Osteocyte (in vitro differentiated cells): ENCODE data around the gene ADAMTS12. TPM values are rescaled to one million over a fixed set of nuclear protein-coding genes. Genes with fewer than 3 reads are reported as not detected.
A peak's percentile ranks its signal among the peaks of the same experiment; 100 is the strongest.

ENCODE experiments used
- DNase-seq: peaks from one replicate; pipeline ENCODE4 v3.0.0; 2021; ENCODE audit warnings: mixed read lengths; ENCODE audit not compliant: unreplicated experiment; ENCODE audit errors: extremely low spot score
- H3K27ac Mint-ChIP-seq: one replicate; pipeline ENCODE4 v1.8.0; 2021; ENCODE audit warnings: mild to moderate bottlenecking, mixed read lengths; ENCODE audit not compliant: unreplicated experiment
- H3K27me3 Mint-ChIP-seq: one replicate; pipeline ENCODE4 v1.8.0; 2021; ENCODE audit warnings: mixed read lengths; ENCODE audit not compliant: unreplicated experiment
- H3K36me3 Mint-ChIP-seq: one replicate; pipeline ENCODE4 v1.8.0; 2021; ENCODE audit warnings: mixed read lengths; ENCODE audit not compliant: unreplicated experiment
- H3K4me1 Mint-ChIP-seq: one replicate; pipeline ENCODE4 v1.8.0; 2021; ENCODE audit warnings: mixed read lengths; ENCODE audit not compliant: unreplicated experiment
- H3K4me3 Mint-ChIP-seq: one replicate; pipeline ENCODE4 v1.8.0; 2021; ENCODE audit warnings: mild to moderate bottlenecking, moderate library complexity, mixed read lengths; ENCODE audit not compliant: unreplicated experiment
- H3K9me3 Mint-ChIP-seq: one replicate; pipeline ENCODE4 v1.8.0; 2021; ENCODE audit warnings: mixed read lengths; ENCODE audit not compliant: unreplicated experiment
- CTCF ChIP-seq: fragments of 200-600 bp; sonication (generic); IDR thresholded peaks from 2 replicates; pipeline ENCODE4 v1.5.0; 2021; ENCODE audit warnings: antibody characterized with exemption, mild to moderate bottlenecking, moderate library complexity
- total RNA-seq: library from RNA; stranded (reverse); gene quantifications from 2 replicates; pipeline ENCODE4 v1.2.1, GENCODE V29; 2021

The ADAMTS12 gene
- total RNA-seq, 1 donor from 2014 or later, result 13.9 TPM

GRCh38 chr5:33491941-33492340, 399.8 kb downstream of the ADAMTS12 start:
- Mint-ChIP-seq H3K27ac (no peak overlapping the region), H3K27me3 (no peaks in the 10 kb centered on the region), H3K36me3 (no peaks in the 10 kb centered on the region), H3K4me3 (no peak overlapping the region), H3K9me3 (no peaks in the 10 kb centered on the region), H3K4me1 (no peaks in the 10 kb centered on the region)
- no peak for DNase-seq
- no peak for TF ChIP-seq CTCF

GRCh38 chr5:33490071-33490665, 401.6 kb downstream of the ADAMTS12 start:
- Mint-ChIP-seq H3K27me3 (no peaks in the 10 kb centered on the region), H3K27ac (no peak overlapping the region), H3K9me3 (no peaks in the 10 kb centered on the region), H3K4me3 (no peak overlapping the region), H3K36me3 (no peaks in the 10 kb centered on the region), H3K4me1 (no peaks in the 10 kb centered on the region)
- no peak for DNase-seq
- peak; percentile 15 for TF ChIP-seq CTCF

GRCh38 chr5:33489481-33490067, 402.2 kb downstream of the ADAMTS12 start:
- Mint-ChIP-seq H3K9me3 (no peaks in the 10 kb centered on the region), H3K4me1 (no peaks in the 10 kb centered on the region), H3K36me3 (no peaks in the 10 kb centered on the region), H3K27me3 (no peaks in the 10 kb centered on the region), H3K27ac (no peak overlapping the region), H3K4me3 (no peak overlapping the region)
- TF ChIP-seq CTCF, result no peak
- no peak for DNase-seq

GRCh38 chr5:33488558-33489355, 403.0 kb downstream of the ADAMTS12 start:
- no peak for TF ChIP-seq CTCF
- no peak for DNase-seq
- H3K9me3 Mint-ChIP-seq, result no peaks in the 10 kb centered on the region
- H3K4me1 Mint-ChIP-seq, result no peaks in the 10 kb centered on the region
- no peaks in the 10 kb centered on the region for H3K27me3 Mint-ChIP-seq
- H3K4me3 Mint-ChIP-seq, result no peak overlapping the region
- no peaks in the 10 kb centered on the region for H3K36me3 Mint-ChIP-seq
- no peak overlapping the region for H3K27ac Mint-ChIP-seq

- Mint-ChIP-seq H3K4me3 (no peak overlapping the region), H3K9me3 (no peaks in the 10 kb centered on the region), H3K27ac (no peak overlapping the region), H3K27me3 (no peaks in the 10 kb centered on the region), H3K36me3 (peaks cover 3% of the 10 kb centered on the region), H3K4me1 (no peaks in the 10 kb centered on the region)
- TF ChIP-seq CTCF, result no peak
- no peak for DNase-seq
These were observed 404.6 kb downstream of the ADAMTS12 start for GRCh38 chr5:33487236-33487635.
